Lower leg skin (tissue), 3 donors: ENCODE results near the gene ARHGAP4.

ENCODE experiments used
- CTCF ChIP-seq, 3 donors: fragments of 450-650 bp; IDR thresholded peaks; one replicate each; pipeline ENCODE4 v1.5.1; 2016; ENCODE audit warnings: antibody characterized with exemption in 3 of 3, mild to moderate bottlenecking in 3 of 3, moderate library complexity in 2 of 3
- POLR2A ChIP-seq, 2 donors: fragments of 450-650 bp; IDR thresholded peaks; one replicate each; pipeline ENCODE4 v1.6.1; 2016 to 2017; ENCODE audit warnings: antibody characterized with exemption in 2 of 2, mild to moderate bottlenecking in 1 of 2, moderate library complexity in 1 of 2

GRCh38 chrX:153865685-153866084 is 60.4 kb downstream of the ARHGAP4 start:
- TF ChIP-seq CTCF (IDR thresholded peaks at IDR 0.05) (no peak), POLR2A (IDR thresholded peaks at IDR 0.05) (no peak)
